HepG2 (cell line): Measurements from ENCODE around the gene SEMA3B. TPM values are rescaled to one million over a fixed set of nuclear protein-coding genes. Genes with fewer than 3 reads are reported as not detected.

Experiments
- CBX1 ChIP-seq: IDR thresholded peaks from one replicate; pipeline ENCODE4 v1.6.1; 2016; ENCODE audit warnings: antibody characterized with exemption, low read depth
- DPF2 ChIP-seq: sonication (generic); formaldehyde crosslinking; IDR thresholded peaks from 2 replicates; pipeline ENCODE4 v1.4.0; 2020; ENCODE audit warnings: mild to moderate bottlenecking, low read depth, missing genetic modification reagents, borderline replicate concordance
- HOXA3 ChIP-seq: sonication (generic); formaldehyde crosslinking; IDR thresholded peaks from 2 replicates; pipeline ENCODE4 v1.5.0; 2020; ENCODE audit warnings: missing genetic modification reagents
- KAT2B ChIP-seq: fragments of 150-350 bp; IDR thresholded peaks from 2 replicates; pipeline ENCODE4 v1.6.1; 2014; ENCODE audit warnings: low read depth, low read length, borderline replicate concordance
- NFYC ChIP-seq: IDR thresholded peaks from 2 replicates; pipeline ENCODE4 v1.6.1; 2016; ENCODE audit warnings: missing genetic modification reagents, missing compliant biosample characterization
- NR2C2 ChIP-seq: sonication (generic); formaldehyde crosslinking; IDR thresholded peaks from 2 replicates; pipeline ENCODE4 v1.4.0; 2020; ENCODE audit warnings: missing genetic modification reagents, mild to moderate bottlenecking, moderate library complexity, borderline replicate concordance
- PHF5A ChIP-seq: IDR thresholded peaks from one replicate; pipeline ENCODE4 v1.6.1; 2018; ENCODE audit warnings: low read depth, missing genetic modification reagents; ENCODE audit not compliant: unreplicated experiment
- SP5 ChIP-seq: IDR thresholded peaks from 2 replicates; pipeline ENCODE4 v1.6.1; 2016; ENCODE audit warnings: low read depth, borderline replicate concordance
- YEATS4 ChIP-seq: sonication (generic); formaldehyde crosslinking; IDR thresholded peaks from 2 replicates; pipeline ENCODE4 v1.4.0; 2020; ENCODE audit warnings: missing genetic modification reagents, borderline replicate concordance
- ZKSCAN8 ChIP-seq: IDR thresholded peaks from 2 replicates; pipeline ENCODE4 v1.6.1; 2016; ENCODE audit warnings: borderline replicate concordance, missing genetic modification reagents, missing compliant biosample characterization
- ZNF430 ChIP-seq: sonication (generic); formaldehyde crosslinking; IDR thresholded peaks from 2 replicates; pipeline ENCODE4 v1.9.0; 2021; ENCODE audit warnings: mild to moderate bottlenecking, missing genetic modification reagents
- ZNF562 ChIP-seq: sonication (generic); formaldehyde crosslinking; IDR thresholded peaks from 2 replicates; pipeline ENCODE4 v1.8.0; 2022; ENCODE audit warnings: missing genetic modification reagents, borderline replicate concordance
- ZNF782 ChIP-seq: sonication (generic); formaldehyde crosslinking; IDR thresholded peaks from 2 replicates; pipeline ENCODE4 v1.4.0; 2020; ENCODE audit warnings: missing genetic modification reagents, mild to moderate bottlenecking, borderline replicate concordance
- ZNF850 ChIP-seq: sonication (generic); formaldehyde crosslinking; conservative IDR thresholded peaks from 2 replicates; pipeline ENCODE4 v1.9.0; 2021; ENCODE audit warnings: mild to moderate bottlenecking, missing genetic modification reagents
- polyA plus RNA-seq, 8 experiments: library from polyadenylated mRNA; depleted of rRNA in 3 of 8; stranded (reverse) in 7 of 8; unstranded in 1 of 8; fragments of >200 nt; fragmentation: Illumina TruSeq in 4 of 8; extraction: Trizol in 4 of 8; gene quantifications; 2 replicates each; pipeline versions ENCODE4 v1.2.1 to v1.2.3, GENCODE V29; 2011 to 2016; ENCODE audit warnings: low read depth in 4 of 8, missing spikeins in 1 of 8, mixed read lengths in 1 of 8; ENCODE audit not compliant: insufficient read depth in 1 of 8
- total RNA-seq, 5 experiments: library from RNA; depleted of rRNA; stranded (reverse); fragments of >200 nt; fragmentation: Illumina TruSeq; extraction: Trizol; gene quantifications; 2 replicates each; pipeline ENCODE4 v1.2.3, GENCODE V29; 2016; ENCODE audit warnings: low read depth in 1 of 5
- TF ChIP-seq, protein P1 (sequence below): sonication (generic); formaldehyde crosslinking; IDR thresholded peaks from 2 replicates; pipeline ENCODE4 v1.9.0; 2021; ENCODE audit warnings: missing genetic modification reagents, mild to moderate bottlenecking, borderline replicate concordance
- TF ChIP-seq, protein P2 (sequence below): sonication (generic); formaldehyde crosslinking; IDR thresholded peaks from 2 replicates; pipeline ENCODE4 v1.9.0; 2021; ENCODE audit warnings: missing genetic modification reagents, mild to moderate bottlenecking, borderline replicate concordance
- TF ChIP-seq, protein P3 (sequence below): IDR thresholded peaks from 2 replicates; pipeline ENCODE4 v1.4.0; 2020; ENCODE audit warnings: mild to moderate bottlenecking, missing genetic modification reagents
- TF ChIP-seq, protein P4 (sequence below): sonication (generic); formaldehyde crosslinking; IDR thresholded peaks from 2 replicates; pipeline ENCODE4 v1.5.0; 2020; ENCODE audit warnings: missing genetic modification reagents

The SEMA3B gene
- total and polyA plus RNA-seq, 2 of the 13 experiments (the other 11 are each of a cell fraction or from before 2014, with no cell fraction given): 93.2 to 158 TPM

DNA sequence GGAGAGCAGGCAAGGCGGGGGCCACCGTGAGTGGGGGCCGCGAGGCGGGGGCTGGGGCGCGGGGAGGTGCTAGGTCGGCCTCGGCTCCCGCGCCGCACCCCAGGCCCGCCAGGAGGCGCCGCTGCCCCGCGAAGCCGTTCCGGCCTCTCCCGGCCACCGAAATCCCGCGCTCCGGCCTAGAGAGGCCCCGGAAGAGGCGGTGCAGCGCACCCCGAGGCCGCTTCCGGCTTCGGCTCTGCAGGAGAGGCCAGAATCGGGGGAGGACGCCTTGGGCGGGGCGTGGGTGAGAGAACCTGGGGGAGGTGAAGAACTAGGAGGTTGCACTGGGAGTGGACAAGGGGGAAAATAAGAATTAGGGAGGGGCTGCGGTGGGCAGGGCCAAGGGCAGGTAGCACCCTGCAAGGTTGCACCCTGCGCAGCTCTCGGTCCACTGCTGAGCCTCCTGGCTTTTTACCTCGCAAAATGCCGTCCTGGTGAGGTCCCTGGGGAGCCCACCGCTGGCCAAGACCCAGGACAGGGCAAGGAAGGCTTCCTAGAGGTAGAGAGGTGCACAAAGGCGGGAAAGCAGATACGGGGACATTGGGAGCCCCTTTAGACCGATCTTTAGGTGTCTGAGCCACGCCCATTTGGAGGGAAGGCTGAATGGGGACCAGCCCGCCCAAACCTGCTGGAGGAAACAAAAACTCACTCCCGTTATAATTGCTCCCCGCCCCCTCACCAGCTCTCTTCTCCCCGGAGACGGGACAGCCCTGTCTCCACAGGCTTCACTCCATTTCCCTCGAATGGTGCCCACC is 41.4 kb upstream of the SEMA3B start (continued):
- TF ChIP-seq ZNF782 (CRISPR knock-in tag) (no peak), ZNF562 (CRISPR knock-in tag) (no peak), ZNF430 (0 out of 2 replicates have a peak, but pooled peaks have one; percentile 52), NR2C2 (CRISPR knock-in tag) (peak; percentile 66; the same call in 1 of the 2 replicates), KAT2B (no peak), PHF5A (CRISPR knock-in tag) (no peak), ZNF850 (no peak), NFYC (peak; percentile 39; the same call in 1 of the 2 replicates), SP5 (CRISPR knock-in tag) (peak; percentile 98), HOXA3 (CRISPR knock-in tag) (peak; percentile 87), DPF2 (no peak), ZKSCAN8 (CRISPR knock-in tag) (0 out of 2 replicates have a peak, but pooled peaks have one; percentile 60), YEATS4 (CRISPR knock-in tag) (peak; percentile 82), CBX1 (peak; percentile 59)
- TF ChIP-seq, protein P1, sequence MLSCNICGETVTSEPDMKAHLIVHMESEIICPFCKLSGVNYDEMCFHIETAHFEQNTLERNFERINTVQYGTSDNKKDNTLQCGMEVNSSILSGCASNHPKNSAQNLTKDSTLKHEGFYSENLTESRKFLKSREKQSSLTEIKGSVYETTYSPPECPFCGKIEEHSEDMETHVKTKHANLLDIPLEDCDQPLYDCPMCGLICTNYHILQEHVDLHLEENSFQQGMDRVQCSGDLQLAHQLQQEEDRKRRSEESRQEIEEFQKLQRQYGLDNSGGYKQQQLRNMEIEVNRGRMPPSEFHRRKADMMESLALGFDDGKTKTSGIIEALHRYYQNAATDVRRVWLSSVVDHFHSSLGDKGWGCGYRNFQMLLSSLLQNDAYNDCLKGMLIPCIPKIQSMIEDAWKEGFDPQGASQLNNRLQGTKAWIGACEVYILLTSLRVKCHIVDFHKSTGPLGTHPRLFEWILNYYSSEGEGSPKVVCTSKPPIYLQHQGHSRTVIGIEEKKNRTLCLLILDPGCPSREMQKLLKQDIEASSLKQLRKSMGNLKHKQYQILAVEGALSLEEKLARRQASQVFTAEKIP (CRISPR knock-in tag): no peak
- TF ChIP-seq, protein P2, sequence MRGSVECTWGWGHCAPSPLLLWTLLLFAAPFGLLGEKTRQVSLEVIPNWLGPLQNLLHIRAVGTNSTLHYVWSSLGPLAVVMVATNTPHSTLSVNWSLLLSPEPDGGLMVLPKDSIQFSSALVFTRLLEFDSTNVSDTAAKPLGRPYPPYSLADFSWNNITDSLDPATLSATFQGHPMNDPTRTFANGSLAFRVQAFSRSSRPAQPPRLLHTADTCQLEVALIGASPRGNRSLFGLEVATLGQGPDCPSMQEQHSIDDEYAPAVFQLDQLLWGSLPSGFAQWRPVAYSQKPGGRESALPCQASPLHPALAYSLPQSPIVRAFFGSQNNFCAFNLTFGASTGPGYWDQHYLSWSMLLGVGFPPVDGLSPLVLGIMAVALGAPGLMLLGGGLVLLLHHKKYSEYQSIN (CRISPR knock-in tag): no peak
- TF ChIP-seq, protein P3, sequence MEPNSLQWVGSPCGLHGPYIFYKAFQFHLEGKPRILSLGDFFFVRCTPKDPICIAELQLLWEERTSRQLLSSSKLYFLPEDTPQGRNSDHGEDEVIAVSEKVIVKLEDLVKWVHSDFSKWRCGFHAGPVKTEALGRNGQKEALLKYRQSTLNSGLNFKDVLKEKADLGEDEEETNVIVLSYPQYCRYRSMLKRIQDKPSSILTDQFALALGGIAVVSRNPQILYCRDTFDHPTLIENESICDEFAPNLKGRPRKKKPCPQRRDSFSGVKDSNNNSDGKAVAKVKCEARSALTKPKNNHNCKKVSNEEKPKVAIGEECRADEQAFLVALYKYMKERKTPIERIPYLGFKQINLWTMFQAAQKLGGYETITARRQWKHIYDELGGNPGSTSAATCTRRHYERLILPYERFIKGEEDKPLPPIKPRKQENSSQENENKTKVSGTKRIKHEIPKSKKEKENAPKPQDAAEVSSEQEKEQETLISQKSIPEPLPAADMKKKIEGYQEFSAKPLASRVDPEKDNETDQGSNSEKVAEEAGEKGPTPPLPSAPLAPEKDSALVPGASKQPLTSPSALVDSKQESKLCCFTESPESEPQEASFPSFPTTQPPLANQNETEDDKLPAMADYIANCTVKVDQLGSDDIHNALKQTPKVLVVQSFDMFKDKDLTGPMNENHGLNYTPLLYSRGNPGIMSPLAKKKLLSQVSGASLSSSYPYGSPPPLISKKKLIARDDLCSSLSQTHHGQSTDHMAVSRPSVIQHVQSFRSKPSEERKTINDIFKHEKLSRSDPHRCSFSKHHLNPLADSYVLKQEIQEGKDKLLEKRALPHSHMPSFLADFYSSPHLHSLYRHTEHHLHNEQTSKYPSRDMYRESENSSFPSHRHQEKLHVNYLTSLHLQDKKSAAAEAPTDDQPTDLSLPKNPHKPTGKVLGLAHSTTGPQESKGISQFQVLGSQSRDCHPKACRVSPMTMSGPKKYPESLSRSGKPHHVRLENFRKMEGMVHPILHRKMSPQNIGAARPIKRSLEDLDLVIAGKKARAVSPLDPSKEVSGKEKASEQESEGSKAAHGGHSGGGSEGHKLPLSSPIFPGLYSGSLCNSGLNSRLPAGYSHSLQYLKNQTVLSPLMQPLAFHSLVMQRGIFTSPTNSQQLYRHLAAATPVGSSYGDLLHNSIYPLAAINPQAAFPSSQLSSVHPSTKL: peak; percentile 69; the same call in 1 of the 2 replicates
- TF ChIP-seq, protein P4, sequence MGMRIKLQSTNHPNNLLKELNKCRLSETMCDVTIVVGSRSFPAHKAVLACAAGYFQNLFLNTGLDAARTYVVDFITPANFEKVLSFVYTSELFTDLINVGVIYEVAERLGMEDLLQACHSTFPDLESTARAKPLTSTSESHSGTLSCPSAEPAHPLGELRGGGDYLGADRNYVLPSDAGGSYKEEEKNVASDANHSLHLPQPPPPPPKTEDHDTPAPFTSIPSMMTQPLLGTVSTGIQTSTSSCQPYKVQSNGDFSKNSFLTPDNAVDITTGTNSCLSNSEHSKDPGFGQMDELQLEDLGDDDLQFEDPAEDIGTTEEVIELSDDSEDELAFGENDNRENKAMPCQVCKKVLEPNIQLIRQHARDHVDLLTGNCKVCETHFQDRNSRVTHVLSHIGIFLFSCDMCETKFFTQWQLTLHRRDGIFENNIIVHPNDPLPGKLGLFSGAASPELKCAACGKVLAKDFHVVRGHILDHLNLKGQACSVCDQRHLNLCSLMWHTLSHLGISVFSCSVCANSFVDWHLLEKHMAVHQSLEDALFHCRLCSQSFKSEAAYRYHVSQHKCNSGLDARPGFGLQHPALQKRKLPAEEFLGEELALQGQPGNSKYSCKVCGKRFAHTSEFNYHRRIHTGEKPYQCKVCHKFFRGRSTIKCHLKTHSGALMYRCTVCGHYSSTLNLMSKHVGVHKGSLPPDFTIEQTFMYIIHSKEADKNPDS (CRISPR knock-in tag): 0 out of 2 replicates have a peak, but pooled peaks have one; percentile 6
